ENCODE results near the gene FGF2.

FGF2 gene

GRCh38 chr4:122815248-122815647 is 11.4 kb upstream of the FGF2 start:
- no peak overlapping the region for H3K4me3 ChIP-seq (ENCODE audit: low read length)
- DNase-seq (ENCODE audit: low read depth) = no peak
- TF ChIP-seq CTCF (conservative IDR thresholded peaks at IDR 0.05; ENCODE audit: low read depth, low read length) = no peak

- no peak overlapping the region for H3K4me3 ChIP-seq (ENCODE audit: low read length)
- no peak for DNase-seq (ENCODE audit: low read depth)
- TF ChIP-seq CTCF (conservative IDR thresholded peaks at IDR 0.05; ENCODE audit: low read depth, low read length) = no peak
These were observed 10.2 kb upstream of the FGF2 start for GRCh38 chr4:122816476-122816875.

GRCh38 chr4:122819708-122820449 is 6.8 kb upstream of the FGF2 start:
- DNase-seq (ENCODE audit: low read depth) = no peak
- no peak for TF ChIP-seq CTCF (conservative IDR thresholded peaks at IDR 0.05; ENCODE audit: low read depth, low read length)
- H3K4me3 ChIP-seq (ENCODE audit: low read length) = no peak overlapping the region

- TF ChIP-seq CTCF (conservative IDR thresholded peaks at IDR 0.05; ENCODE audit: low read depth, low read length) = no peak
- no peak for DNase-seq (ENCODE audit: low read depth)
- H3K4me3 ChIP-seq (ENCODE audit: low read length) = no peak overlapping the region
These were observed 5.5 kb upstream of the FGF2 start for GRCh38 chr4:122821092-122821491.

- H3K4me3 ChIP-seq (ENCODE audit: low read length) = no peak overlapping the region
- no peak for TF ChIP-seq CTCF (conservative IDR thresholded peaks at IDR 0.05; ENCODE audit: low read depth, low read length)
These were observed 4.2 kb upstream of the FGF2 start for GRCh38 chr4:122822466-122822865.

GRCh38 chr4:122823476-122823875 is 3.2 kb upstream of the FGF2 start:
- TF ChIP-seq CTCF (conservative IDR thresholded peaks at IDR 0.05; ENCODE audit: low read depth, low read length) = no peak
- H3K4me3 ChIP-seq (ENCODE audit: low read length) = no peak overlapping the region
- no peak for DNase-seq (ENCODE audit: low read depth)

More at GRCh38 chr4:122822466-122822865, 4.2 kb upstream of the FGF2 start:
- DNase-seq (ENCODE audit: low read depth) = no peak

GRCh38 chr4:122824616-122825015 is 2.0 kb upstream of the FGF2 start:
- no peak overlapping the region for H3K4me3 ChIP-seq (ENCODE audit: low read length)
- no peak for TF ChIP-seq CTCF (conservative IDR thresholded peaks at IDR 0.05; ENCODE audit: low read depth, low read length)

More at GRCh38 chr4:122824616-122825015, 2.0 kb upstream of the FGF2 start:
- no peak for DNase-seq (ENCODE audit: low read depth)
